Measurements from ENCODE around the gene NR3C2.

The NR3C2 gene

GRCh38 chr4:148441986-148442831 is at the start of gene NR3C2:
NR3C2 (minus strand) TSS chr4:148442414.
- DNase-seq (ENCODE audit: low spot score) = peak; percentile 100

- no peak for DNase-seq (ENCODE audit: low spot score)
Measured at GRCh38 chr4:148487181-148487580, 45.0 kb upstream of the NR3C2 start.

- no peak for DNase-seq (ENCODE audit: low spot score)
Measured at GRCh38 chr4:148481636-148482035, 39.4 kb upstream of the NR3C2 start.

GRCh38 chr4:148477276-148477675 is 35.1 kb upstream of the NR3C2 start:
- no peak for DNase-seq (ENCODE audit: low spot score)

DNA sequence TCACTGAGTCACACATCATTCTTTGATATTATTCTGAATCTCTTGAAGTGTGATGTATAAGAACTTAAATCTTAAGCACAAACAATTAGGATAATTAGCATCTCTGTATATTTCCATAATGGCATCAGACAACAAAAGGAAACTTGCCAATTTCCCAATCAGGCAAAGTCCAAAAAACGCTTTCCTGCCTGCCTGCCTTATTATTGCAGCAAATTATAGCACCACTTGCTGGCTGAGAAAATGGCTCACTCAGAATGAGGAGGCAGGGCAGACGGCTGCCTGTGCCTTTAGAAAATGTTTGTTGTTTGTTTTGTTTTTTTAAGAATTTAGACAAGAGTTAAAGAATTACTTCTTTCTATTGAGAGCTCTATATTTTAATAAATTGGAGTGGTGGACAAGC is 27.7 kb upstream of the NR3C2 start:
- DNase-seq (ENCODE audit: low spot score) = no peak

GRCh38 chr4:148454835-148455234 is 12.6 kb upstream of the NR3C2 start:
- peak; percentile 34 for DNase-seq (ENCODE audit: low spot score)

- no peak for DNase-seq (ENCODE audit: low spot score)
Measured at GRCh38 chr4:148453833-148454232, 11.6 kb upstream of the NR3C2 start.

DNA sequence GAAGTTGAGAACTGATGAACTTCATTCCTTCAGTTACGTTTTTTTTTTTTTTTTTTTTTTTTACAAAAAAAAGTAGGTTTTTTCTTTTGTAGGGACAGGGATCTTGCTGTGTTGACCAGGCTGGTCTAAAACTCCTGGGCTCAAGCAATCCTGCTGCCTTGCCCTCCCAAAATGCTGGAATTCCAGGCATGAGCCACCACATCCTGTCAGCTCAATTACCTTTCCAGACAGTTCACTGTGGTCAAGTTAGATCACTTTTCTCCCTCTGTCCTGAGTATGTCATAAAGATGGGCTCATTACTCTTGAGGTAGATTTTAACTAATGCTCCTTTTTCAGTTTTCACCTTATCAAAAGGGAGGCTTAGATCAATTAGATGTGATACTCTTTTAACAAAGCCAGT is 10.8 kb upstream of the NR3C2 start:
- no peak for DNase-seq (ENCODE audit: low spot score)

GRCh38 chr4:148449921-148450320 is 7.7 kb upstream of the NR3C2 start:
- DNase-seq (ENCODE audit: low spot score) = no peak

DNA sequence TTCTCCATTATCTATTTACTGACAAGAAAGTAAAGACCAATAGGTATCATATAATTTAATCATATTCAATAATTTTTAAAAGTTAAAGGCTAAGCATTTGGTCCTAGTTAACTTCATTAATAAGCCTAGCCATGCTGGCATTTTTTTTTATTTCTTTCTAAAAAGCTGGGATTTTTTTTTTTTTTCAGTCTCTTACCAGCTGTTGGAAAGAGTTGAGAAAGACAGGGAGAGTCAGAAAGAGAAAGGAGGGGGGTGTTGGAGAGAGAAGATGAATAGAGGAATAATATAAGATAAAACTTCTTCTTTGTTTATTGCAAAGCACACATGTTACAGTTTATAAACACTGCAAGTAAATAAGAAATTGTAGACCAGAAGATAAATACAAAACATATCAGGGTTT is 5.9 kb upstream of the NR3C2 start:
- no peak for DNase-seq (ENCODE audit: low spot score)

- DNase-seq (ENCODE audit: low spot score) = peak; percentile 21
Measured at GRCh38 chr4:148447681-148448080, 5.5 kb upstream of the NR3C2 start.

DNA sequence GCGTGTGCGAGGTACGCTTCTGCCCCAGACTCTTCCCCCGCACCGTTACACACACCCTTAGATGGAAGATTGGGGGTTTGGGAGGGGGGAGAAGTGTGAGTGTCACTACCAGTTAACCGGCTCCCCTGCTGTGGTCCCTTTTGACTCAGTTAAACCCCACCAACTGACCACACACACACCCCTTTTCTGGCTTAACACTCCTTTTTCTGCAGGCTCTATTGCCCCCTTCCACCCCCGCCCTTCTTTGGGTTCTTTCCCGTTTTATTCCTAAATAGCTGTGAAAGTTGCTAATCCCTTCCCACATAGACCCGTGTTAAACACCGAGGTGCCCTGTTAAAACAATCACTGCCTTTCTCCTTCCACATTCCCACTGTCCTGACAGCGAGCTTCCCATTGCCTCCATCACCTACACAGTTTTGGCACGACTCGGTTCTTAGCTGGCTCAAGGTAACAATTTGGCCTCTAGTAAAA is 3.7 kb upstream of the NR3C2 start:
- no peak for DNase-seq (ENCODE audit: low spot score)

DNA sequence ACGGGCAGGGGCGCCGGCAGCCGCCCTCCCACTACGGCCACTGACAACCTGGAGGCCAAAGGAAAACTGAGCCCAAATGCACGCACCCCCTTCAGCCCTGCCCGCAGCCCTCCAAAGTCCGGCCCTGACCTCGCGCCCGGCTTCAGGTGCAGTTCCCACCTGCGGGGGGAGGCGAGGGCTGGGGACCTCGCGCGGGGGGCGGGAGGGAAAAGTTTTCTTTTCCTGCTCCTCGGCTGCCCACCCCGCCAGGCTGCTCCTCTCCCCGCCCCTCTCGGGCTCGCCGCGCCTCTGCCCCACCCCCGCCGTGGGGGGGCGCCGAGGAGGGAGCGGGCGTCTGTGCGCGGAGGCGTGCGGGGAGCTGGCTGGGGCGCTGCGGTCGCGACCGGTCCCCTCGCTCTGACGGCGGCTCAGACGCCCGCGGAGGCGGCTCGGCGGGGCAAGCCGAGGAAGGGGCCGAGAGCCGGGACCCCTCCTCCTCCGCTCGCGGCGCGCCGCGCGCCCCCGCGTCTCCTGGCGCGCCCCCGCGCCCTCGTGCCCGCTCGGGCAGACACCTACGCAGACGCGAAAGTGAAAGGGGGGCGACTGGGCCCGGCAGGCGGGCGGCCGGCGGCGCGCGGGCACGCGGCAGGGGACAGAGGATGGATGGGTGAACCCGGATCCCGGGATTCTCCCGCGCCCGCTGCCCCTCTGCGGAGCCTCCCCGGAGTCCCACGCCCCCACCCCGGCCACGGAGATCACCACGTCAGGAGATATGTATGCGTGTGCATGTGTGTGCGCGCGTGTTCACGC is 3.1 kb upstream of the NR3C2 start:
- peak; percentile 51 for DNase-seq (ENCODE audit: low spot score)

DNA sequence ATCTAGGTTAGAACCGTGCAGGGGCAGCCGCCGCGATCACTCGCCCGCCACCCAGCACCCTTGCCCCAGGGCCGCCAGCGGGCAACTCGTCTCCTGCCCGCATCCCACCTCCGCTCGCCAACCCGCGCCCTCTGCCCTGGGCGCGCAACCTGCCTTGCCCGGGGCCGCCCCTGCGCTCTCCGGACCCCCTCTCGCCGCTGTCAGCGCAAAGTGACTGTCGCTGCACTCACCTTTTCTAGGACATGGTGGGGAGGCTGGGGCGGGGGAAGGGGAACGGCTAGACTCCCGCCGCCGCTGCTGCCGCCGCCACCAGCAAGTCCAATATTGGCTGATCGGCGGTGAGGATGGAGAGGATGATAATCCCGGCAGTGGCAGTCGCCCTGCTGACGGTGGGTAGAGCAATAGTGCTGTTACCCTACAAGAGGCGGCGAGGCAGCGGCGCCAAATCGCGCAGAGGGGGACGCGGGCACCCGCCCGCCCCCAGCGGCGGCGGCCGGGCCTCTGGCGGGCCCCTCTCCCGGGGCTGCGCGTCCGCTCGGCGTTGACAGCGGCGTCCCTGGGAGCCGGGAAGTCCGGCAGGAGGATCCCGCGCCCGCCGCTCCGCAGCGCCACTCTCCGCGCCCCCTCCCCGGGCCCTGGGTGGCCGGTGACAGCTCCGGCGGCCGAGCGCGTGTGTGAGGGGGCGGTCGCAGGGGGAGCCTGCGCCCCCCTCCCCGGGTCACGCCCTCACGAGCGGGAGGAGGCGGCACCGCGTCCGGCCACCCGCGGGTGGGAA is 2.3 kb upstream of the NR3C2 start:
- peak; percentile 31 for DNase-seq (ENCODE audit: low spot score)

GRCh38 chr4:148443512-148444295 is 1.5 kb upstream of the NR3C2 start:
- DNase-seq (ENCODE audit: low spot score) = peak; percentile 31

DNA sequence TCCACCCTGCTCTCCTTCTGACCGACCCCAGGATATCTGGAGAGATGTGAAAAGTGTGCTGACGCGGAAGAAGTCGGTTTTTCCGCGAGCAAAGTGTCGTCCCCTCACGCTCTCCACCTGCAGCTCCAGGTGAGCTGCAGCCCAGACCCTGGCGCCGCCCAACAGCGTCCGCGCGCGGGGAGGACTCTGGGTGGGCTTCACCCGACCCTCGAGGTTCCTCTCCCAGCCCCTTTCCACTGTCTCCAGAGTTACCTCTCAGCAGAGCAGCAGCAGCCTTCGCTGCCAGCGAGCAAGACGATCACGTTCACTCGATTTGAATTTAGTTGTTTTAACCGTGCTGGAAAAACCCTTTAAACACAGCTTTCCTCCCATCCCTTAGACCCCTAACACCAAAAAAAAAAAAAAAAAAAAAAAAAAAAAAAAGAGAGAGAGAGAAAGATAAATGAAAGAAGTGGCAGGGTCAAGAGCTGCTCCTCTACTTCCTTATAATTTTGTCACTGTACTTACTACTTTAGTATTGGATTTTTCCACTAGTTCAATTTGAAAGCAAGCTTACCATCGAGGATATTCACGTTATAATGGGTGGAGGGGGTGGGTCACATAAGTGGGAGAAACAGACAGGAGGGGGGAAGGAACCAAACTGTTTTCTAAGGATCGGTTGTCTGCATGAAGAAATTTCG is 758 bp upstream of the NR3C2 start:
- peak; percentile 38 for DNase-seq (ENCODE audit: low spot score)

- peak; percentile 13 for DNase-seq (ENCODE audit: low spot score)
Measured at GRCh38 chr4:148441624-148441985, 609 bp downstream of the NR3C2 start.

DNA sequence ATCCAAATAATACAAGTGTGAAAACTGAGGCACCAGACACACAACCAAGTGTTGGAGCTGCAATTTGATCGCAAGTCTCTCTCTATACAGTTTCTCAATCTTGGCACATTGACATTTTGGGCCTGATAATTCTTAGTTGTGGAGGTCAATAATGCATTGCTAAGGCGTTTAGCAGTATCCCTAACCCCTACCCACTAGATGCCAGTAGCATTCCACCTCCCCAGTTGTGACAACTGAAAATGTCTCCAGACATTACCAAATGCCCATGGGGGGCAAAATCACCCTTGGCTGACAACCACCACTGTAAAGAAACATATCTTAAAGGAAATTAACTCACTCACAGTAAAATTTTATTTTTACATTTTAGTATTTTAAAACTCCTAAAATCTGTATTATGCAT is 4.2 kb downstream of the NR3C2 start:
- no peak for DNase-seq (ENCODE audit: low spot score)

DNA sequence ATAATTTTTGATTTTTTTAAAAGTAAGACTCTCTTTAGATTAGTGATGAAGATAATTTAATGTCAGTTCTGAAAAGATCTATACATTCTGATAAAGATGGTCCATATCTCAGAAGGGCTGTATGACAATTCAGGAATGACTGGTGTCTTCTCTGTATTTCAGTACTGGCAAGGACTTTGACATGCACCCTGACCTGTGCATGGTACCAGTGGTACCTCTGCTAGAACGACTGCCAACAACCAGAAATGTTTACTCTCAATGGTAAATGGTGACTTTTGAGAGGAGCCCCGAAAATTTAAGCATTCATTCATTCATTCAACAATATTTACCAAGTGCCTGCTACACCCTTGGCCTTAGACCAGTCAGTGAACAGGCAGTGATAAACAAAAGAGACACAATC is 4.8 kb downstream of the NR3C2 start:
- no peak for DNase-seq (ENCODE audit: low spot score)

- no peak for DNase-seq (ENCODE audit: low spot score)
Measured at GRCh38 chr4:148436512-148436911, 5.7 kb downstream of the NR3C2 start.

Data from hepatic stellate cell (primary cell).